ENCODE measurements around the gene CDKAL1.

DNA sequence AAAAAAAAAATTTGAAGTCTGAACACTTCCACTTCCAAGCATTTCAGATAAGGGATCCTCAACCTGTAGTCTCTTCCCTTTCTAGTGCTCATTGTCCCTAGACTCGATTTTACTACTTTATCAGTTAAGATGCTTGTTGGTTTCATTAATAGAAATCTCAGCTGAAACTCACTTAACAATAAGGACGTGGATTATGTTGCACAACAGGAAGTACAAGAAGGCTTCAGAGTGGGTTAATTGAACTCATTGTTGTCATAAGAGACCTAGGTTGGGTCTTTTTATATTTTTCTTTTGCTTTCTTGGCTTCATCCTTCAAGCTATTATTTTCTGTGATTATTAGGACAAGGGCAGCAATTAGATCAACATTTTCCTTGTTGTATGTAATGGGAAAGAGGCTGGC lies 175.2 kb downstream of the CDKAL1 start:
- TF ChIP-seq EZH2 (IDR thresholded peaks at IDR 0.05; ENCODE audit: low read depth) = no peak
- TF ChIP-seq, protein P1, sequence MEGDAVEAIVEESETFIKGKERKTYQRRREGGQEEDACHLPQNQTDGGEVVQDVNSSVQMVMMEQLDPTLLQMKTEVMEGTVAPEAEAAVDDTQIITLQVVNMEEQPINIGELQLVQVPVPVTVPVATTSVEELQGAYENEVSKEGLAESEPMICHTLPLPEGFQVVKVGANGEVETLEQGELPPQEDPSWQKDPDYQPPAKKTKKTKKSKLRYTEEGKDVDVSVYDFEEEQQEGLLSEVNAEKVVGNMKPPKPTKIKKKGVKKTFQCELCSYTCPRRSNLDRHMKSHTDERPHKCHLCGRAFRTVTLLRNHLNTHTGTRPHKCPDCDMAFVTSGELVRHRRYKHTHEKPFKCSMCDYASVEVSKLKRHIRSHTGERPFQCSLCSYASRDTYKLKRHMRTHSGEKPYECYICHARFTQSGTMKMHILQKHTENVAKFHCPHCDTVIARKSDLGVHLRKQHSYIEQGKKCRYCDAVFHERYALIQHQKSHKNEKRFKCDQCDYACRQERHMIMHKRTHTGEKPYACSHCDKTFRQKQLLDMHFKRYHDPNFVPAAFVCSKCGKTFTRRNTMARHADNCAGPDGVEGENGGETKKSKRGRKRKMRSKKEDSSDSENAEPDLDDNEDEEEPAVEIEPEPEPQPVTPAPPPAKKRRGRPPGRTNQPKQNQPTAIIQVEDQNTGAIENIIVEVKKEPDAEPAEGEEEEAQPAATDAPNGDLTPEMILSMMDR (conservative IDR thresholded peaks at IDR 0.05) = no peak
